GM12878 (cell line): Measurements from ENCODE around the gene GYS2. TPM values are rescaled to one million over a fixed set of nuclear protein-coding genes. Genes with fewer than 3 reads are reported as not detected.

ENCODE experiments used
- ATAC-seq: fragments of 200-7000 bp; cut with Tn5 transposase; 3 replicates; pipeline ENCODE4 v1.9.1; 2020; ENCODE audit warnings: mild to moderate bottlenecking, moderate library complexity
- BruUV-seq: library from RNA; stranded (reverse); fragments of 400-500 nt; replicated peaks from 2 replicates; lab custom pipeline; 2021; lab: Mats Ljungman, UMichigan
- CTCF ChIA-PET: fragments of 300-600 bp; sonication (Branson Sonifier 250); formaldehyde crosslinking; extraction: SDS; loops from one replicate; lab custom pipeline; 2021; ENCODE audit warnings: inconsistent platforms; lab: Yijun Ruan, JAX
- POLR2A ChIA-PET: fragments of 350-600 bp; formaldehyde crosslinking; extraction: SDS; loops from one replicate; lab custom pipeline; 2021; ENCODE audit warnings: inconsistent platforms; lab: Charles Lee
- RAD21 ChIA-PET: fragments of 300-600 bp; sonication (Branson Sonifier 250); formaldehyde crosslinking; loops from one replicate; lab custom pipeline; 2023; ENCODE audit warnings: antibody characterized with exemption; ENCODE audit not compliant: unreplicated experiment; lab: Charles Lee
- SMC1A ChIA-PET: fragments of 300-600 bp; sonication (Branson Sonifier 250); formaldehyde crosslinking; loops from one replicate; lab custom pipeline; 2023; ENCODE audit not compliant: unreplicated experiment, uncharacterized antibody; lab: Charles Lee
- DNase-seq: peaks from one replicate; pipeline ENCODE4 v3.0.0-alpha.2; 2011; ENCODE audit warnings: low read depth, low spot score
- FAIRE-seq: peaks from 3 replicates; lab custom pipeline; 2011; peaks lifted over from hg19 to GRCh38; lab: Jason Lieb, UNC
- H2AFZ ChIP-seq: 2 replicates; pipeline ENCODE4 v1.6.0; 2011; ENCODE audit warnings: low read depth, low read length, control low read depth; ENCODE audit not compliant: control insufficient read depth
- H3K27ac ChIP-seq: 2 replicates; pipeline ENCODE4 v1.5.1; 2011; ENCODE audit warnings: control low read depth; ENCODE audit not compliant: control insufficient read depth, insufficient read depth
- H3K27me3 ChIP-seq, 2 experiments: replicated peaks in 1 of 2; 2 replicates each; pipeline versions ENCODE4 v1.6.0 to v1.6.1; 2011; ENCODE audit warnings: low read length in 1 of 2; ENCODE audit not compliant: control insufficient read depth in 2 of 2, insufficient read depth in 2 of 2
- H3K36me3 ChIP-seq, 2 experiments: 2 replicates each; pipeline ENCODE4 v1.5.1; 2011; ENCODE audit warnings: low read length in 1 of 2; ENCODE audit not compliant: control insufficient read depth in 2 of 2, insufficient read depth in 2 of 2
- H3K4me1 ChIP-seq: 2 replicates; pipeline ENCODE4 v1.6.1; 2011; ENCODE audit warnings: mild to moderate bottlenecking, low read length, moderate library complexity, mixed read lengths; ENCODE audit not compliant: control insufficient read depth, insufficient read depth
- H3K4me2 ChIP-seq: 2 replicates; pipeline ENCODE4 v1.6.0; 2011; ENCODE audit warnings: control low read depth; ENCODE audit not compliant: control insufficient read depth, insufficient read depth
- H3K4me3 ChIP-seq: fragments of 200-600 bp; sonication (generic); 2 replicates; pipeline ENCODE4 v1.5.1; 2016
- H3K79me2 ChIP-seq: 2 replicates; pipeline ENCODE4 v1.6.0; 2011; ENCODE audit warnings: low read length; ENCODE audit not compliant: control insufficient read depth, insufficient read depth
- H3K9ac ChIP-seq: 2 replicates; pipeline ENCODE4 v1.8.0; 2011; ENCODE audit warnings: low read length, control low read depth, mixed read lengths; ENCODE audit not compliant: control insufficient read depth, insufficient read depth
- H3K9me3 ChIP-seq: replicated peaks from 3 replicates; pipeline ENCODE4 v1.5.1; 2011; ENCODE audit warnings: mild to moderate bottlenecking, low read length; ENCODE audit not compliant: control insufficient read depth, insufficient read depth
- H4K20me1 ChIP-seq: 2 replicates; pipeline ENCODE4 v1.6.0; 2011; ENCODE audit not compliant: control insufficient read depth, insufficient read depth
- BCL11A ChIP-seq: IDR thresholded peaks from 2 replicates; pipeline ENCODE4 v1.6.1; 2011; ENCODE audit warnings: low read depth, low read length
- CHD4 ChIP-seq: fragments of 200-600 bp; sonication (generic); IDR thresholded peaks from 2 replicates; pipeline ENCODE4 v1.6.1; 2016; ENCODE audit warnings: mild to moderate bottlenecking
- IRF4 ChIP-seq: IDR thresholded peaks from 2 replicates; pipeline ENCODE4 v1.6.1; 2011; ENCODE audit warnings: low read depth, low read length
- MYB ChIP-seq: fragments of 150-350 bp; IDR thresholded peaks from 2 replicates; pipeline ENCODE4 v1.6.1; 2014; ENCODE audit warnings: mild to moderate bottlenecking, low read depth, low read length, borderline replicate concordance
- NFXL1 ChIP-seq: fragments of 450-650 bp; IDR thresholded peaks from 2 replicates; pipeline ENCODE4 v1.6.1; 2017; ENCODE audit warnings: antibody characterized with exemption, mild to moderate bottlenecking, borderline replicate concordance
- NFYA ChIP-seq: IDR thresholded peaks from 2 replicates; pipeline ENCODE4 v1.6.1; 2011; ENCODE audit warnings: low read depth, mild to moderate bottlenecking, low read length, improper control_type of control experiment, borderline replicate concordance
- PML ChIP-seq: IDR thresholded peaks from 2 replicates; pipeline ENCODE4 v1.6.1; 2012; ENCODE audit warnings: low read length, inconsistent platforms
- RCOR1 ChIP-seq: conservative IDR thresholded peaks from 2 replicates; pipeline ENCODE4 v1.6.1; 2012; ENCODE audit warnings: low read depth, low read length, improper control_type of control experiment
- SMARCA5 ChIP-seq: fragments of 450-650 bp; IDR thresholded peaks from 2 replicates; pipeline ENCODE4 v1.6.1; 2017; ENCODE audit warnings: mild to moderate bottlenecking
- SREBF1 ChIP-seq: IDR thresholded peaks from 2 replicates; pipeline ENCODE4 v1.6.1; 2012; ENCODE audit warnings: mild to moderate bottlenecking, low read length
- SREBF2 ChIP-seq: IDR thresholded peaks from 2 replicates; pipeline ENCODE4 v1.6.1; 2012; ENCODE audit warnings: mild to moderate bottlenecking, low read length
- SRF ChIP-seq, 2 experiments: IDR thresholded peaks; 2 replicates each; pipeline ENCODE4 v1.6.1; 2011; ENCODE audit warnings: low read depth in 2 of 2, low read length in 2 of 2, mild to moderate bottlenecking in 1 of 2, moderate library complexity in 1 of 2
- TCF7 ChIP-seq: IDR thresholded peaks from 2 replicates; pipeline ENCODE4 v1.6.1; 2014; ENCODE audit warnings: antibody characterized with exemption, borderline replicate concordance
- WGBS: methylation state at CpG from one replicate; pipeline ENCODE4 v1.1.6; 2016; ENCODE audit warnings: low lambda C conversion rate; ENCODE audit not compliant: insufficient replicate concordance, insufficient coverage; ENCODE audit errors: missing lambda C conversion rate; 5-methylcytosine and 5-hydroxymethylcytosine counted together
- in situ Hi-C: fragments of 300-500 bp; cut with MboI; formaldehyde crosslinking; loops from 9 replicates; pipeline ENCODE4 v1.14.3; 2018; ENCODE audit warnings: mixed read lengths
- intact Hi-C: fragments of 100-400 bp; cut with micrococcal nuclease; formaldehyde crosslinking; loops from one replicate; pipeline ENCODE4 v1.14.2; 2022; ENCODE audit not compliant: unreplicated experiment
- polyA plus RNA-seq, 11 experiments: library from polyadenylated mRNA; depleted of rRNA in 4 of 11; unstranded in 6 of 11; stranded (reverse) in 5 of 11; fragments of >200 nt; fragmentation: Nextera tagmentation in 4 of 11; fragmentation: Illumina TruSeq in 1 of 11; extraction: Ambion mirVana in 4 of 11; extraction: Trizol in 1 of 11; gene quantifications; 1 replicate in 1 of 11; 2 replicates in 10 of 11; pipeline versions ENCODE4 v1.2.1 to v1.2.3, GENCODE V29; 2011 to 2016; ENCODE audit warnings: inconsistent platforms in 2 of 11, missing spikeins in 2 of 11, low read depth in 1 of 11
- total RNA-seq, 4 experiments: library from RNA; depleted of rRNA in 3 of 4; stranded (reverse); fragments of >200 nt in 3 of 4; fragmentation: Illumina TruSeq in 1 of 4; extraction: Trizol in 1 of 4; gene quantifications; 2 replicates each; pipeline versions ENCODE4 v1.2.1 to v1.2.3, GENCODE V29; 2013 to 2021
- TF ChIP-seq, protein P1 (sequence below): IDR thresholded peaks from 2 replicates; pipeline ENCODE4 v1.6.1; 2011; ENCODE audit warnings: borderline replicate concordance, low read depth, mild to moderate bottlenecking, moderate library complexity, mixed read lengths, low read length; ENCODE audit not compliant: insufficient read depth; ENCODE audit errors: extremely low read length
- TF ChIP-seq, protein P2 (sequence below): fragments of 450-650 bp; IDR thresholded peaks from 2 replicates; pipeline ENCODE4 v1.6.1; 2016; ENCODE audit warnings: mild to moderate bottlenecking, moderate library complexity, borderline replicate concordance
- TF ChIP-seq, protein P3 (sequence below): IDR thresholded peaks from 2 replicates; pipeline ENCODE4 v1.6.1; 2011; ENCODE audit warnings: low read depth, low read length, improper control_type of control experiment, borderline replicate concordance
- TF ChIP-seq, protein P4 (sequence below): fragments of 450-650 bp; IDR thresholded peaks from 2 replicates; pipeline ENCODE4 v1.6.1; 2014; ENCODE audit warnings: mild to moderate bottlenecking

The GYS2 gene
- total and polyA plus RNA-seq, 10 of the 15 experiments (the other 5 are each of a cell fraction or from before 2014, with no cell fraction given), result not detected

DNA sequence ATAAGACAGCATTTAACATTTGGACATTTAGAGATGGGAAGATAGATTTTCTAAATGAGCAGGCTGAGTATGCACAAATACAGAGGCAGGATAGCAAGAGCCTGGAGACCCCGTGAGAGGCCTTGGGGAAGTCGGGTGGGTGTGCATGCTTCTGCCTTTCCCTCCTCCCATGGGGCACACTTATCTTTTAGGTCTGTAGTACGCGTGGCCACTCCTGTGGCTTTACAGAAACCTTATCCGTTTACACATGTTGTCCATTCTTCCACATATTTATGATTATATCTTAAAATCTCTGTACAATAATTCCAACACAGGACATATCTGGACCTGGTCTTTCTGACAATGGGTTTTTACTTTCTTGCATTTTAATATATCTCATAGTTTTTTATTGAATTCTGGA is 33.6 kb downstream of the GYS2 start:
- POLR2A ChIA-PET, result no interaction called here
- Histone ChIP-seq H3K4me1 (no peaks in the 10 kb centered on the region), H3K9me3 (no peaks in the 10 kb centered on the region), H3K36me3 (no peaks in the 10 kb centered on the region), H3K27me3 (no peaks in the 10 kb centered on the region), H2AFZ (no peak overlapping the region), H3K4me2 (no peak overlapping the region), H3K27ac (no peak overlapping the region), H3K4me3 (no peak overlapping the region), H3K79me2 (no peaks in the 10 kb centered on the region), H3K9ac (no peak overlapping the region), H4K20me1 (no peaks in the 10 kb centered on the region)
- 49% methylated on average over 5 of the region's 5 CpGs for WGBS
- TF ChIP-seq SREBF2, result no peak
- no peak for TF ChIP-seq NFXL1
- TF ChIP-seq TCF7, result no peak
- no peak for TF ChIP-seq CHD4
- no peak for TF ChIP-seq NFYA
- no peak for TF ChIP-seq SREBF1
- no peak for TF ChIP-seq PML
- no peak for TF ChIP-seq SRF (IDR thresholded peaks at IDR 0.05; ENCODE audit: low read depth in 2 of 2, low read length in 2 of 2)
- TF ChIP-seq, protein P1, sequence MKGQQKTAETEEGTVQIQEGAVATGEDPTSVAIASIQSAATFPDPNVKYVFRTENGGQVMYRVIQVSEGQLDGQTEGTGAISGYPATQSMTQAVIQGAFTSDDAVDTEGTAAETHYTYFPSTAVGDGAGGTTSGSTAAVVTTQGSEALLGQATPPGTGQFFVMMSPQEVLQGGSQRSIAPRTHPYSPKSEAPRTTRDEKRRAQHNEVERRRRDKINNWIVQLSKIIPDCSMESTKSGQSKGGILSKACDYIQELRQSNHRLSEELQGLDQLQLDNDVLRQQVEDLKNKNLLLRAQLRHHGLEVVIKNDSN, result no peak
- no peak for TF ChIP-seq RCOR1
- no peak for TF ChIP-seq MYB
- TF ChIP-seq BCL11A, result no peak
- TF ChIP-seq SMARCA5, result no peak
- TF ChIP-seq IRF4, result no peak
- TF ChIP-seq, protein P2, sequence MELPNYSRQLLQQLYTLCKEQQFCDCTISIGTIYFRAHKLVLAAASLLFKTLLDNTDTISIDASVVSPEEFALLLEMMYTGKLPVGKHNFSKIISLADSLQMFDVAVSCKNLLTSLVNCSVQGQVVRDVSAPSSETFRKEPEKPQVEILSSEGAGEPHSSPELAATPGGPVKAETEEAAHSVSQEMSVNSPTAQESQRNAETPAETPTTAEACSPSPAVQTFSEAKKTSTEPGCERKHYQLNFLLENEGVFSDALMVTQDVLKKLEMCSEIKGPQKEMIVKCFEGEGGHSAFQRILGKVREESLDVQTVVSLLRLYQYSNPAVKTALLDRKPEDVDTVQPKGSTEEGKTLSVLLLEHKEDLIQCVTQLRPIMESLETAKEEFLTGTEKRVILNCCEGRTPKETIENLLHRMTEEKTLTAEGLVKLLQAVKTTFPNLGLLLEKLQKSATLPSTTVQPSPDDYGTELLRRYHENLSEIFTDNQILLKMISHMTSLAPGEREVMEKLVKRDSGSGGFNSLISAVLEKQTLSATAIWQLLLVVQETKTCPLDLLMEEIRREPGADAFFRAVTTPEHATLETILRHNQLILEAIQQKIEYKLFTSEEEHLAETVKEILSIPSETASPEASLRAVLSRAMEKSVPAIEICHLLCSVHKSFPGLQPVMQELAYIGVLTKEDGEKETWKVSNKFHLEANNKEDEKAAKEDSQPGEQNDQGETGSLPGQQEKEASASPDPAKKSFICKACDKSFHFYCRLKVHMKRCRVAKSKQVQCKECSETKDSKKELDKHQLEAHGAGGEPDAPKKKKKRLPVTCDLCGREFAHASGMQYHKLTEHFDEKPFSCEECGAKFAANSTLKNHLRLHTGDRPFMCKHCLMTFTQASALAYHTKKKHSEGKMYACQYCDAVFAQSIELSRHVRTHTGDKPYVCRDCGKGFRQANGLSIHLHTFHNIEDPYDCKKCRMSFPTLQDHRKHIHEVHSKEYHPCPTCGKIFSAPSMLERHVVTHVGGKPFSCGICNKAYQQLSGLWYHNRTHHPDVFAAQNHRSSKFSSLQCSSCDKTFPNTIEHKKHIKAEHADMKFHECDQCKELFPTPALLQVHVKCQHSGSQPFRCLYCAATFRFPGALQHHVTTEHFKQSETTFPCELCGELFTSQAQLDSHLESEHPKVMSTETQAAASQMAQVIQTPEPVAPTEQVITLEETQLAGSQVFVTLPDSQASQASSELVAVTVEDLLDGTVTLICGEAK, result no peak
- TF ChIP-seq, protein P3, sequence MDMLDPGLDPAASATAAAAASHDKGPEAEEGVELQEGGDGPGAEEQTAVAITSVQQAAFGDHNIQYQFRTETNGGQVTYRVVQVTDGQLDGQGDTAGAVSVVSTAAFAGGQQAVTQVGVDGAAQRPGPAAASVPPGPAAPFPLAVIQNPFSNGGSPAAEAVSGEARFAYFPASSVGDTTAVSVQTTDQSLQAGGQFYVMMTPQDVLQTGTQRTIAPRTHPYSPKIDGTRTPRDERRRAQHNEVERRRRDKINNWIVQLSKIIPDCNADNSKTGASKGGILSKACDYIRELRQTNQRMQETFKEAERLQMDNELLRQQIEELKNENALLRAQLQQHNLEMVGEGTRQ, result no peak
- TF ChIP-seq, protein P4, sequence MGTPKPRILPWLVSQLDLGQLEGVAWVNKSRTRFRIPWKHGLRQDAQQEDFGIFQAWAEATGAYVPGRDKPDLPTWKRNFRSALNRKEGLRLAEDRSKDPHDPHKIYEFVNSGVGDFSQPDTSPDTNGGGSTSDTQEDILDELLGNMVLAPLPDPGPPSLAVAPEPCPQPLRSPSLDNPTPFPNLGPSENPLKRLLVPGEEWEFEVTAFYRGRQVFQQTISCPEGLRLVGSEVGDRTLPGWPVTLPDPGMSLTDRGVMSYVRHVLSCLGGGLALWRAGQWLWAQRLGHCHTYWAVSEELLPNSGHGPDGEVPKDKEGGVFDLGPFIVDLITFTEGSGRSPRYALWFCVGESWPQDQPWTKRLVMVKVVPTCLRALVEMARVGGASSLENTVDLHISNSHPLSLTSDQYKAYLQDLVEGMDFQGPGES, result no peak
- no peak for ATAC-seq
- no TSS peak for BruUV-seq
- DNase-seq, result no peak
- in situ Hi-C loops (no loop called here), intact Hi-C loops (no loop called here)
- SMC1A ChIA-PET, result no interaction called here
- RAD21 ChIA-PET, result no interaction called here
- no peak for FAIRE-seq
- CTCF ChIA-PET, result no interaction called here
